Glutamatergic neuron (in vitro differentiated cells): ENCODE measurements around the gene ZSWIM3. TPM values are rescaled to one million over a fixed set of nuclear protein-coding genes. Genes with fewer than 3 reads are reported as not detected.
"Not testable (repeated sequence)": the region's sequence is repeated elsewhere in the genome, so short reads cannot be mapped to it uniquely, and the experiment has no call there.

Experiments used
- DNase-seq: peaks from one replicate; pipeline ENCODE4 v3.0.0; 2022
- H3K27ac Mint-ChIP-seq: one replicate; pipeline ENCODE4 v1.8.0; 2020; ENCODE audit warnings: mild to moderate bottlenecking, mixed read lengths, inconsistent platforms; ENCODE audit not compliant: unreplicated experiment
- H3K27me3 Mint-ChIP-seq: one replicate; pipeline ENCODE4 v1.8.0; 2020; ENCODE audit warnings: mild to moderate bottlenecking, moderate library complexity, mixed read lengths, inconsistent platforms; ENCODE audit not compliant: unreplicated experiment
- H3K36me3 Mint-ChIP-seq: one replicate; pipeline ENCODE4 v1.8.0; 2020; ENCODE audit warnings: mild to moderate bottlenecking, mixed read lengths, inconsistent platforms; ENCODE audit not compliant: unreplicated experiment
- H3K4me1 Mint-ChIP-seq: one replicate; pipeline ENCODE4 v1.8.0; 2020; ENCODE audit warnings: mild to moderate bottlenecking, low read depth, mixed read lengths, inconsistent platforms; ENCODE audit not compliant: unreplicated experiment
- H3K4me3 Mint-ChIP-seq: one replicate; pipeline ENCODE4 v1.8.0; 2020; ENCODE audit warnings: mild to moderate bottlenecking, mixed read lengths, inconsistent platforms; ENCODE audit not compliant: unreplicated experiment
- H3K9me3 Mint-ChIP-seq: one replicate; pipeline ENCODE4 v1.8.0; 2020; ENCODE audit warnings: mild to moderate bottlenecking, moderate library complexity, mixed read lengths, inconsistent platforms; ENCODE audit not compliant: unreplicated experiment
- CTCF ChIP-seq: fragments of 200-600 bp; sonication (generic); IDR thresholded peaks from one replicate; pipeline ENCODE4 v1.5.0; 2021; ENCODE audit not compliant: partially characterized antibody, unreplicated experiment
- total RNA-seq: library from RNA; stranded (reverse); fragmentation: NEBNext Ultra II Directional; extraction: Animal tissue kit (Norgen Biotek cat#: 25700); gene quantifications from one replicate; pipeline ENCODE4 v1.2.1, GENCODE V29; 2021; ENCODE audit not compliant: unreplicated experiment

ZSWIM3 gene
- total RNA-seq, 1 donor from 2014 or later, result 7.9 TPM

- Mint-ChIP-seq H3K27ac (no peak overlapping the region), H3K27me3 (peaks cover 8% of the 10 kb centered on the region), H3K4me3 (no peak overlapping the region), H3K36me3 (no peaks in the 10 kb centered on the region), H3K9me3 (no peaks in the 10 kb centered on the region), H3K4me1 (peaks cover 5% of the 10 kb centered on the region)
- no peak for TF ChIP-seq CTCF
- DNase-seq, result no peak
Observed at GRCh38 chr20:45898285-45898684, 40.9 kb downstream of the ZSWIM3 start.

GRCh38 chr20:45899046-45899835 lies 41.8 kb downstream of the ZSWIM3 start:
- H3K27ac Mint-ChIP-seq, result no peak overlapping the region
- peaks cover 5% of the 10 kb centered on the region for H3K4me1 Mint-ChIP-seq
- no peaks in the 10 kb centered on the region for H3K36me3 Mint-ChIP-seq
- DNase-seq, result no peak
- H3K9me3 Mint-ChIP-seq, result no peaks in the 10 kb centered on the region
- peaks cover 8% of the 10 kb centered on the region for H3K27me3 Mint-ChIP-seq
- TF ChIP-seq CTCF, result no peak
- no peak overlapping the region for H3K4me3 Mint-ChIP-seq

- not testable (repeated sequence) for H3K36me3 Mint-ChIP-seq, DNase-seq, H3K9me3 Mint-ChIP-seq, H3K27ac Mint-ChIP-seq, H3K27me3 Mint-ChIP-seq, H3K4me3 Mint-ChIP-seq, H3K4me1 Mint-ChIP-seq
Observed at GRCh38 chr20:45901332-45901731, 43.9 kb downstream of the ZSWIM3 start.

GRCh38 chr20:45902199-45902701 lies 44.8 kb downstream of the ZSWIM3 start:
- no peak for DNase-seq
- H3K9me3 Mint-ChIP-seq, result peaks cover 2% of the 10 kb centered on the region
- no peak for TF ChIP-seq CTCF
- H3K36me3 Mint-ChIP-seq, result no peaks in the 10 kb centered on the region
- H3K4me1 Mint-ChIP-seq, result peaks cover 5% of the 10 kb centered on the region
- peaks cover 8% of the 10 kb centered on the region for H3K27me3 Mint-ChIP-seq
- H3K27ac Mint-ChIP-seq, result no peak overlapping the region
- no peak overlapping the region for H3K4me3 Mint-ChIP-seq

GRCh38 chr20:45904583-45905504 lies 47.4 kb downstream of the ZSWIM3 start:
- no peak for DNase-seq
- H3K27me3 Mint-ChIP-seq, result no peaks in the 10 kb centered on the region
- no peak overlapping the region for H3K27ac Mint-ChIP-seq
- H3K9me3 Mint-ChIP-seq, result peaks cover 3% of the 10 kb centered on the region
- H3K4me3 Mint-ChIP-seq, result no peak overlapping the region
- no peak for TF ChIP-seq CTCF
- H3K36me3 Mint-ChIP-seq, result no peaks in the 10 kb centered on the region
- no peaks in the 10 kb centered on the region for H3K4me1 Mint-ChIP-seq
